Tongue (tissue), 2 donors: ENCODE data around the gene CENPH. TPM values are rescaled to one million over a fixed set of nuclear protein-coding genes. Genes with fewer than 3 reads are reported as not detected.
"Not testable (repeated sequence)": the region's sequence is repeated elsewhere in the genome, so short reads cannot be mapped to it uniquely, and the experiment has no call there.

Experiments used
- DNase-seq: peaks from one replicate; pipeline ENCODE4 v3.0.0-alpha.2; 2015
- total RNA-seq: library from RNA; depleted of rRNA; stranded (reverse); fragments of >200 nt; gene quantifications from one replicate; pipeline ENCODE4 v1.2.3, GENCODE V29; 2014

The CENPH gene
- total RNA-seq, 1 donor from 2014 or later: 9.3 TPM

DNA sequence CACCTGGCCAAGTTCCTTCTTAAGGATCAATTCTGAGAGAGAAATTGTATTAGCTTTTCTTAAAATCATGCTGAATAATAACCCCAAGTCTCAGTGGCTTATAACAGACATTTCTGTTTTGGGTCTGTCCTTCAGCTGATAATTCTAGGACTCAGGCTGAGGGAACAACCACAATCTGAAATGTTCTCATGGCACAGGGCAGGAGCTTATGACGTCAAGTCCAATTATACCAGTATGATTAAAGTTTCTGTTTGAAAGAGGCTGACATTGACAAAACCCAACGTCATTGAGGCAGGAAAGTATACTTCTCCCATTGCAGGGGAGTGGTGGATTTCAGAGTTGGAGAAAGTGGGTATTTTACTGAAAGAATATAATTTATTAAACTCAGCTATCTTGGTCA, 21.8 kb downstream of the CENPH start:
- DNase-seq: no peak

DNA sequence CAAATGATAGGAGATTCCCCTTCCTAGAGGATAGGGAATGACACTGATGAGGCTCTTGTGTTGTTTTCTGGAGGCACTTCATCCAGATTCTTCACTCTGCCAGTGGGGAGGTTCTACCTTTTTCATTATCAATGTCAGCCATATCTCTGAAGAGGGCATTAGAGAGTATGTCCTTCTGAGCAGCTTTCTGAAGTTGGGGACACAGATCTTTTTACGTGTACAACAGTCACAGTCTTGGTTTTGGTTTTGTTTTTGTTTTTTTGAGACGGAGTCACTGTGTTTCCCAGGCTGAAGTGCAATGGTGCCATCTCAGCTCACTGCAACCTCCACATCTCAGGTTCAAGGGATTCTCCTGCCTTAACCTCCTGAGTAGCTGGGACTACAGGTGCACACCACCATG, 22.6 kb downstream of the CENPH start:
- DNase-seq: no peak

DNA sequence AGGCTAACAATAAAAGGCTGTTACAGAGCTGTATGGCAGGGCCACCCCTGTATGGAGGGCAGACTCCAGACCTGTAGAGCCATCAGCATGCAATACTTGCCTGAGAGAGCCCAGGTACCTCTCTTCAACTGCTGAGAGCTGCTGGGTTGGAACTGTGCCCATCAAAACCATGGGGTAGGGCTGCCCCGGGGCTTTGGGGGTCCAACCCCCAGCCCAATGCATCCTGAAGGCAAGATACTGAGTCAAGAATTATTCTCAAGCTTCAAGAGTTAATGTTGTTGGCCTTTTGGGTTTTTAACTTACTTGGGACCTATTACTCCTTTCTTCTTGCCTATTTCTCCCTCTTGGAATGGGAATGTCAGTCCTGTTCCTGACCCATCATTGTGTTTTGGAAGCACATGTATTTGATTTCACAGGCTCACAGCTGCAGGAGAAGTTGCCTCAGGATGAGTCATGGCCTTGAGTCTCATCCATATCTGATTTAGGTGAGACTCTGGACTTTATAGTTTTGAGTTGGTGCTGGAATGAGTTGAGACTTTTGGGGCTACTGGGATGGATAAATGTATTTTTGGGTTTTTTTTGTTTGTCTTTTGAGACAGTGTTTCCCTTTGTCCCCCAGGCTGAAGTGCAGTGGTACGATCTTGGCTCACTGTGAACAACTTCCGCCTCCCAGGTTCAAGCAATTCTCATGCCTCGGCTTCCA, 24.3 kb downstream of the CENPH start:
- DNase-seq: no peak

DNA sequence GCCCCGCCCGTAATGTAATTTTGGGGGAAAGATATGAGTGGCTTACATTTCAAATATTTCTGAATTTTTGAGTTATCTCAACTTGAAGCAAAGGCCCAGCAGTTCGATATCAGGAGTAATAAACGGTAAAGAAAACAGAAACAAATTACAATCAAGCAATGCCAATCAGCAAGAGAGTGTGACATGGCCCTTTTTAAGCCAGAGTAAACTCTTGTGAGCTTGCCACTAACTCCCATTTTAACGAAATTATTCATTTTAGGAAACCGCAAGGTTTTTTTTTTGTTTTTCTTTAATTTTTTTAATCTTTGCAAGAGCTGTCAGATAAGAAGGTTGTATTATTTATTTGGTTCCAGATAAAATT, 27.7 kb downstream of the CENPH start:
- no peak for DNase-seq

DNA sequence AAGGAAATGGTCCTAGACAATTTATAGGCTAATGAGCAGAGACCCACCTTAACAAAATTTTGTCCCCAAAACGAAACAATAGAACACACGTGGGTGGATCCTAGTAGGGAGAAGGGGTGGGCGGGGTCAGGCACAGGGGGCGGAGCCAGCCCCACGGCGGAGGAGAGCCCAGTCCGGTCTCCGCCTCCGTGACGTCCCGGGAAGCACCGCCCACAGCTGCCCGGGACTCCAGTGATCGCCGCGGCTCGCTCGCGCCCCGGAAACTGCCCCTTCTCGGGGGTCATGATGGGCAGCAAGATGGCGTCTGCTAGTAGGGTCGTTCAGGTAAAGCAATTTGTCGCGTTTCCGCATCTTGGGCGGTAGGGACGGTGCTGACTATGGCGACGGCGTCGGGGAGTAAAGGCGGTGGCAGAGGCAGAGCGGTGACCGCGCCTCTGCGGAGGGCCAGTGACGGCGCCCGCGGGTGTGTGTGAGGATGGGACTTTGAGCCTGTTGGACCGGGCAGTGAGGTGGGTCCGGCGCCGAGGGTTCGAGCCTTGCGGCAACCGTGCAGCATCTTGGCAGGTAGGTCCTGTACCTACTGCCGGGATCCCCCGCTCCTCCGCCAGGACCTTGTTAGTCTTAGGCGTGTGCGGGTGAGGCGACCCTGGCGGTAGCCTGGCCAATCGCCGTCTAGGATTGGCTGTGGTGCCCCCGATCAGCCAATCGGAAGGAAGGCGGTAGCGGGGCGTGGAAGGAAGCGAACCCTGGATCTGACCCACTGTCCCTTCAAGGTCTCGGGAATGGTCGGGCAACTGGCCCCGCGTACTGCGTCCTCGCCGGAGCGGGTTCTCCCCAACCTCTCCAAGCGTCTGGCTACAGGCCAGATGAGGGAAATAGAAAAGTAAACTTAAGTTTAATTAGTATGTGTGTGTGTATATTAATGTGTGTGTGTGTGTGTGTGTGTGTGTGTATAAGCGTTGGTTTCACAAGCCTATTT, 28.5 kb downstream of the CENPH start:
- peak; percentile 98 for DNase-seq

DNA sequence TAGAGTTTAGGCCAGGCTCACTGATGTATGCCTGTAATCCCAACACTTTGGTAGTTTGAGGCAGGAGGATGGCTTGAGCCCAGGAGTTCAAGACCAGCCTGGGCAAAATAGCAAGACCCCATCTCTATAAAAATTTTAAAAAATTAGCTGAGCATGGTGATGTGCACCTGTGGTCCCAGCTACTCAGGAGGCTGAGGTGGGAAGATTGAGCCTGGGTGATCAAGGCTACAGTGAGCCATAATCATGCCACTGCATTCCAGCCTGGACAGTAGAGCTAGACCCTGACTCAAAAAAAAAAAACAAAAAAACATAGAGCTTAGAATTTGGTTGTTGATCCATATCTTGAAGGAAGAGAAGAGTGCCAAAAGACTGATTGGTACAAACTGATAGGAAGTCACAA, 30.6 kb downstream of the CENPH start:
- DNase-seq: no peak

DNA sequence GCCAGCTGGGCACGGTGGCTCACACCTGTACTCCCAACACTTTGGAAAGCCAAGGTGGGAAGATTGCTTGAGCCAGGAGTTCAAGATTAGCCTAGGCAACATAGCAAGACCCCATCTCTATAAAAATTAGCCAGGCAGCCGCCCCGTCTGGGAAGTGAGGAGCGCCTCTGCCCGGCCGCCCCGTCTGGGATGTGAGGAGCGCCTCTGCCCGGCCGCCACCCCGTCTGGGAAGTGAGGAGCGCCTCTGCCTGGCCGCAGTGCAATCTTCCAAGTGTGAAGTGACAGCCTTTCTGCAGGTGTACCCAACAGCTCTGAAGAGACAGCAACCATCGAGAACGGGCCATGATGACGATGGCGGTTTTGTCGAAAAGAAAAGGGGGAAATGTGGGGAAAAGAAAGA, 31.0 kb downstream of the CENPH start:
- DNase-seq: not testable (repeated sequence)

DNA sequence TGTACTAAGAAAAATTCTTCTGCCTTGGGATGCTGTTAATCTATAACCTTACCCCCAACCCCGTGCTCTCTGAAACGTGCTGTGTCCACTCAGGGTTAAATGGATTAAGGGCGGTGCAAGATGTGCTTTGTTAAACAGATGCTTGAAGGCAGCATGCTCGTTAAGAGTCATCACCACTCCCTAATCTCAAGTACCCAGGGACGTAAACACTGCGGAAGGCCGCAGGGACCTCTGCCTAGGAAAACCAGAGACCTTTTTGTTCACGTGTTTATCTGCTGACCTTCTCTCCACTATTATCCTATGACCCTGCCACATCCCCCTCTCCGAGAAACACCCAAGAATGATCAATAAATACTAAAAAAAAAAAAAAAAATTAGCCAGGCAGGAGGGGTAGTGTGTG, 31.4 kb downstream of the CENPH start:
- not testable (repeated sequence) for DNase-seq

DNA sequence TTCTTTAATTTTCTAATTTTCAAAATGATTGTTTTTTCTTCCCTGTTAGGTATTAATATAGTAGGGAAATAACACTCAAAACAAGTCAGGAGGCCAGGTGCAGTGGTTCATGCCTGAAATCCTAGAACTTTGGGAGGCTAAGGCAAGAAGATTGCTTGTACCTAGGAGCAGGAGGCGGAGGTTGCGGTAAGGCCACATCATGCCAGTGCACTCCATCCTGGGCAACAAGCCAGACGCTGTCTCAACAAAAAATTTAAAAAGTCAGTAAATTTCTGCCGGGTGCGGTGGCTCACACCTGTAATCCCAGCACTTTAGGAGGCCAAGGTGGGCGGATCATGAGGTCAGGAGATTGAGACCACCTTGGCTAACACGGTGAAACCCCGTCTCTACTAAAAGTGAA, 35.1 kb downstream of the CENPH start:
- DNase-seq: no peak

DNA sequence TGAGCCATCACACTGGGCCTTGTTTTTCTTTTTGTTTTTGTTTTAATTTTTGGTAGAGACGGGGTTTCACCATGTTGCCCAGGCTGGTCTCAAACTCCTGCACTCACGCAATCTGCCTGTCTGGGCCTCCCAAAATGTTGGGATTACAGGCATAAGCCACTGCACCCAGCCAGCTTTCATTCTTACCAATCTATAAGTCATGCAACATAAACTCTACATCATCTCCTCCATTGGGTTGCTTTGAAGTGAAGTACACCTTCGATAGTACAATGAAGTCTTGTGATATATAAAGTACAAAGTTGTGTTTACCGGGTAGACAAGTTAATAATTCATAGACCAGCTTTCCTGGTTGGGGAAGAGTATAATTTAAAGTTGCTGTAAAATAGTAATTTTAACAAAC, 36.5 kb downstream of the CENPH start:
- no peak for DNase-seq

DNA sequence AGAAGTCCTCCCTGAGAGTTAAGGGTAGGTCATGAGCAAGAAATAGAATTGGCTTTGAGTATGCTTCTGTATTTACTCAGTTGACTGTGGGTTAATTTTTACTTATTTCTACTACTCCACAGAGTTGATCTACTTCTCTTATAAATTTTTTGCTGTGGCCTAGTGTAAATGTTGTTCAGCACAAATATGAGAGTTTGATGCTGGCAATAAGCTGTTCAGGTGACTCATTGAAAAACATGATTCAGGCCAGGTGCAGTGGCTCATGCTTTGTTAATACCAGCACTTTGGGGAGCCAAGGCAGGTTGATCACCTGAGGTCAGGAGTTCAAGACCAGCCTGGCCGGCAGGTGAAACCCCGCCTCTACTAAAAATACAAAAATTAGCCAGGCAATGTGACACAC, 40.8 kb downstream of the CENPH start:
- DNase-seq: no peak

DNA sequence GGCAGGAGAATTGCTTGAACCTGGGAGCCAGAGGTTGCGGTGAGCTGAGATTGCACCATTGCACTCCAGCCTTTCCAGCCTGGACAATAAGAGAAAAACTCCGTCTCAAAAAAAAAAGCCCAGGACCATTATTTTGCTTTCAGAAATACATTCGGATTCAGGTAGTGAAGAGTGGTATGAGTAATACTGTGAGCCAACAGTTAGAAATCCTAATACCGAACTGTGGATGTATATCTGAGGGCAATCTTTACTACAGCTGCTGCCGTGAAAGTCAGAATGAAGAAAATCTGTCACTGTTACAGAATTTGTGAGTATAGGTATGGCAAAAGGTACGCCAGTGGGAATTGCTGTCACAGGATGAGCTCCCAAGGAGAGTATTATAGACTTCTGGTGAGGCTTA, 41.9 kb downstream of the CENPH start:
- no peak for DNase-seq

DNA sequence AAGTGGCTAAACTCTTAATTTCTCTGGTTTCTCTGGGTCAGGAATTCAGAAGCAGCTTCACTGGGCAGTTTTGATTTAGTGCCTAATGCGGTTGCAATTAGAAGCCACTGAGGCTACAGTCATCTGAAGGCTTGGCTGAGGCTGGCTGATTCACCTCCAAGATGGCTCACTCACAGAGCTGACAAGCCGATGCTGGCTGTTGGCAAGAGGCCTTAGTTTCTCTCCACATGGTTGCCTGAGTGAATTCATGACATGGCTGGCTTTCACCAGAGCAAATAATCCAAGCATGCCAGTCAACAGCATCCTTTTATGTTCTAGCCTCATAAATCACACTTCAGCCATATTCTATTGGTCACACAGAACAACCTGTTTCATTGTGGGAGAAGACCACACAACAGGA, 42.5 kb downstream of the CENPH start:
- no peak for DNase-seq

DNA sequence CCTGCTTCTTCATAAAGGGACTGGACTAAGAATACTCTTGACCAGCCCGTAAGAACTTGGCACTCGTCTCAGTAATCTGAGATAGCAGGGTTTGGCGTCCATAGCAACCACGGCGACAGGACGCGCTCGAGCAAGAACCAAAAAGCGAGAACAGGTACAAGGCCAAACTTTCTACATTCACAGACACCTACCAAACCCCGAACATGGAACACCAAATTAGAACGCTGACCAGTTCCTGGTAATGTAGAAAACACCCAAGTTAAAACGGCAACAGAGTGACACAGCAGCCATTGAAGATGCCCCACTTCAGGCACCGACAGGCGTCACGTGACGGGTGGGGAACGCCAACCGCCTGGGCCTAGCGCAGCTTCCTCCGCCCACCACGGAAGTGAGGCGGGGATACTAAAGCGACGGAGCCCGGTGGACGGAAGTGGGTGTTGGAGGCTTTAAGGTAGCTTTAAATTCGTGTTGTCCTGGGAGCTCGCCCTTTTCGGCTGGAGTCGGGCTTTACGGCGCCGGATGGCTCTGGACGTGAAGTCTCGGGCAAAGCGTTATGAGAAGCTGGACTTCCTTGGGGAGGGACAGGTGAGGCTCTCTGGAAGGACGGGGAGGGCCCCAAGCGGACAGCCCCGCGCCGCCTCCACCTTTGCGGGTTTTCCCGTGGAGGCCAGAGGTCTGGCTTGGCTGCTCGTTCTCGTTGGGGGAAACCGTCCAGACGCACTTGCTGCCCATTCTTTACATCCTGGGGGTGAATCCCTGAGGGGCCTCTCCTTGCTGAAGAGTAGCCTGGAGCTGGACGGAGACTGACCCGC, 45.3 kb downstream of the CENPH start, which contains the start of gene CDK7:
CDK7 (plus strand) TSS at position 430 of the 812 bp plus-strand sequence; CDS start at position 520, 90 bp downstream.
- peak; percentile 97 for DNase-seq

DNA sequence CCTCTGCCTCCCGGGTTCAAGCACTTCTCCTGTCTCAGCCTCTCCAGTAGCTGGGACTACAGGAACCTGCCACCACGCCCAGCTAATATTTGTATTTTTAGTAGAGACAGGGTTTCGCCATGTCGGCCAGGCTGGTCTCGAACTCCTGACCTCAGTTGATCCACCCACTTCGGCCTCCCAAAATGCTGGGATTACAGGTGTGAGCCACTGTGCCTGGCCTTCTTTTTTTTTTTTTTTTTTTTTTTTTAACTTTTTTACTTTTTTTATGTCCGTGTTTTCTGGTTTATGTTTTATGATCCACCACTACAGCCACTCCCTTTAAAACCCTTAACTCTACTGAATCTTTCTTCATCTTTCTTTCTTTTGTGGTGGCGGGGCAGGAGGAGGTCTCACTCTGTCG, 47.4 kb downstream of the CENPH start:
- not testable (repeated sequence) for DNase-seq

DNA sequence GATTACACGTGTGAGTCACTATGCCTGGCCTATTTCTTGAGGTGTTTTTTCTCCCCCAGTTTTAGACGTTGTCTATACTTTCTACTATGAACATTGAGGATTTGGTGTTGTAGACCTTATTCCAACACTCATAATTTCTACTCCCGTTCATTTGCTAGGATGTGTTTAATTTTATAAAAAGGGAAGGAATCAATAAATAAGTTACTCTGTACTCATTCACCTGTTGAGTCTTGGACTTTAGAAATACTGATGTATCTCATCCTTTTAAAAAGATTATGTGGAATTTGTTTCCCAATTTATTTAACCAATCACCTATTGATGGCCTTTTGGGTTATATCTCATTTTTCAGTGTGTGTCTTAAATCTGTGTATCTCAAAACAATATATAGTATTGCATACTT, 48.5 kb downstream of the CENPH start:
- DNase-seq: no peak

DNA sequence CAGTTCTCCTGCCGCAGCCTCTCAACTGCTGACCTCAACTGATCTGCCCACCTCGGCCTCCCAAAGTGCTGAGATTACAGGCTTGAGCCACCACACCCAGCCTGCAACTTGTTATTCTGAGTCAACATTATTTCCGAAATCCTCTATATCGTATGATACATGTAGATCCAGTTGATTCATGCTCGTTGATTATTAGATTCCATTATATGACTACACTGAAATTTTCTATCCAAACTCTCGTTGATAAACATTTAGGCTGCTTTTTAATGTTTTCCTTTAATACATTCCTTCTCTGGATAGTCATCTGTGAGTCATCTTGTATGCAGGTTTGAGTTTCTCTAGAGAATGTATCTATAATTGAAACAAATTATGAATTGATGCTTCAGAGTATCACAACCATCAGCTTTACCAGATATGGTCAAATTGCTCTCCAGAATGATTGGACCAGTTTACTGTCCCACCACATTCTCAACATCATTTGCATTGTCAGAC, 49.4 kb downstream of the CENPH start:
- no peak for DNase-seq

DNA sequence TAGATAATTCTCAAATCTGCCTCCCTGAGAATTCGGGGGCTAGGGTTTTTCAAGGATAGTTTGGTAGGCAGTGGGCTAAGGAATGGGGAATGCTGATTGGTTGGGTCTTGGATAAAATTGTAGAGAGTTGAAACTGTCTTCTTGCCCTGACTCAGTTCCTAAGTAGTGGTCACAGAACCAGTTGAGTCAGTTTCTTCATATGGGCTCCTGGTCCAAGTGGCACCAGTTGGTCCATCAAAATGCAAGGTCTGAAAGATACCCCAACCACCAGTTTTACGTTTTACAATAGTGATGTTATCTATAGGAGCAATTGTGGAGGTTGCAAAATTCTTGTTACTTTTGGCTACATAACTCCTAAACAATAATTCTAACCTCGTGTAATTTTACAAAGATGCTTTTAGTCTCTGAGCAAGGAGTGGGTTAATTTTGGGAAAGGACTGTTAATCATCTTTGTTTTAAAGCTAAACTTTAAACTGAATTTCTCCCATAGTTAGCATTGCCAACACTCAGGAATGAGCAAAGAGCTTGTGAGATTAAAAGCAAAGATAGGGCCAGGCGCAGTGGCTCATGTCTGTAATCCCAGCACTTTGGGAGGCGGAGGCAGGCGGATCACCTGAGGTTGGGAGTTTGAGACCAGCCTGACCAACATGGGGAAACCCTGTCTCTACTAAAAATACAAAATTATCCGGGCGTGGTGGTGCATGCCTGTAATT, 53.0 kb downstream of the CENPH start:
- DNase-seq: no peak

DNA sequence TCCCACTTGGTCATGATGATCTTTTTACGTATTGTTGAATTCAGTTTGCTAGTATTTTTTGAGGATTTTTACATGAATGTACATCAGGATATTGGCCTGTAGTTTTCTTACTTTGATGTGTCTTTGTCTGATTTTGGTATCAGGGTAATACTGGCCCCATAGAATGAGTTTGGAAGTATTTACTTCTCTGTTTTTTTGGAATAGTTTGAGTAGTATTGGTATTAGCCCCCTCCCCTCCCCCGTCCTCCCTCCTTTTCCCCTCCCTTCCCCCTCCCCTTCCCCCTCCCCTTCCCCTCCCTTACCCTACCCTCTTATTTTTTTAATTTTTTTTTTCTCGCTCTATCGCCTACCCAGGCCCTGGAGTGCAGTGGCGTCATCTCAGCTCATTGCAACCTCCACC, 55.6 kb downstream of the CENPH start:
- DNase-seq: no peak

DNA sequence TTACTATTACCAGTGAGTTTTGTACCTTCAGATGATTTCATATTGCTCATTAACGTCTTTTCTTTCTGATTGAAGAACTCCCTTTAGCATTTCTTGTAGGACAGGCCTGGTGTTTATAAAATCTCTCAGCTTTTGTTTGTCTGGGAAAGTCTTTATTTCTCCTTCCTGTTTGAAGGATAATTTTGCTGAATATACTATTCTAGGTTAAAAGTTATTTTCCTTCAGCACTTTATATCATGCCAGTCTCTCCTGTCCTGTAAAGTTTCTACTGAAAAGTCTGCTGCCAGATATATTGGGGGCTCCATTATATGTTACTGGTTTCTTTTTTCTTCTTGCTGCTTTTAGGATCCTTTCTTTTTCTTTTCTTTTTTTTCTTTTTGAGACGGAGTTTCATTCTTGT, 58.6 kb downstream of the CENPH start:
- DNase-seq: no peak

DNA sequence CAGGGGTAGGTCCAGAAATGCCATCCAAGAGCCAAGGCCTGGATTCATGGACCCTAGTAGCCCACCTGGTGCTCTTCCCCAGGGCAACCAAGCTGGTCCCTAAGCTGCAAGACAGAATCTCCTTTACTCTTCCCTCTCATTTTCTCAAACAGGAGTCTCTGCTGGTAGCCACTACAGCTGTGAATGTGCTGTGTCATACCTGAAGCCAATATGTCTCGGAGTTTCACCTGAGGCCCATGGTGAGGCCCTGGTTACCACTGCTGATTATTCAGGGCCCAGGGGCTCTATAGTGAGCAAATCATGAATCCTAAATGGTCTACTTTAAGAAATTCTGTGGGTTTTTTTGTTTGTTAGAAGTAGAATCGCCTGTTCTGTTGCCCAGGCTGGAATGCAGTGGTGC, 61.2 kb downstream of the CENPH start:
- DNase-seq: no peak

DNA sequence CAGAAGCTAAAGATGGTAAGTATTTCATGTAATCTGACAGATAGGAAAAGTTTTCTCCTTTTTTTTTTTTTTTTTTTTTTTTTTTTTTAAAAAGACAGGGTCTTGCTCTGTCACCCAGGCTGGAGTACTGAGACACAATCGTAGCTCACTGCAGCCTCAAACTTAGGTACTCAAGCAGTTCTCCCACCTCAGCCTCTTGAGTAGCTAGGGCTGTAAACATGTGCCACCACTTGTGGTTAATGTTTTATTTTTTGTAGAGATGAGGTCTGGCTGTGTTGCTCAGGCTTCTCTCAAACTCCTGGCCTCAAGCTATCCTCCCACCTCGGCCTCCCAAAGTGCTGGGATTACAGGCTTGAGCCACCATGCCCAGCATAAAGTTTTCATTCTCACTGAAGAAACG, 63.1 kb downstream of the CENPH start:
- DNase-seq: no peak
